Measurements from ENCODE around the gene KAT2A. TPM values are rescaled to one million over a fixed set of nuclear protein-coding genes. Genes with fewer than 3 reads are reported as not detected.
A peak's percentile ranks its signal among the peaks of the same experiment; 100 is the strongest.

Gene KAT2A
- 1 to 10 TPM; 2.9 to 4.3 (median 3.5) TPM for polyA plus RNA-seq

- H3K27ac Mint-ChIP-seq, result peak within 1 kb of the TSS in 3 of 6 donors; percentile 28 to 71 (median 40)
- peaks cover 5 to 19% (median 7%) of the 10 kb centered on the region in 3 donors for H3K36me3 Mint-ChIP-seq
- no peaks in the 10 kb centered on the region for H3K9me3 Mint-ChIP-seq
- H3K27me3 Mint-ChIP-seq (ENCODE audit: low read depth in 3 of 3), result peaks cover 0 to 6% (median 4%) of the 10 kb centered on the region in 3 donors
- peak; percentile 65 to 68 (median 68) for DNase-seq
- H3K4me3 Mint-ChIP-seq, result peak within 1 kb of the TSS; percentile 67 to 81 (median 76)
- H3K4me1 Mint-ChIP-seq, result peaks cover 18 to 20% of the 10 kb centered on the region in 2 donors
Observed at GRCh38 chr17:42120770-42121769, at the start of gene KAT2A. Gene KAT2A, minus strand, starts transcription at chr17:42121367. Its CDS starts 63 bp downstream, at chr17:42121304.

- DNase-seq, result no peak
- H3K4me3 Mint-ChIP-seq, result no peak overlapping the region
- no peaks in the 10 kb centered on the region for H3K9me3 Mint-ChIP-seq
- H3K27ac Mint-ChIP-seq, result no peak overlapping the region
- H3K4me1 Mint-ChIP-seq, result no peaks in the 10 kb centered on the region
- no peaks in the 10 kb centered on the region for H3K36me3 Mint-ChIP-seq
- H3K27me3 Mint-ChIP-seq (ENCODE audit: low read depth in 3 of 3), result peaks cover 0 to 1% (median 0%) of the 10 kb centered on the region in 3 donors
Observed at GRCh38 chr17:42169351-42169750, 48.2 kb upstream of the KAT2A start.

GRCh38 chr17:42167807-42168206 is 46.6 kb upstream of the KAT2A start:
- Mint-ChIP-seq H3K36me3 (no peaks in the 10 kb centered on the region), H3K4me3 (no peak overlapping the region), H3K27ac (no peak overlapping the region), H3K4me1 (no peaks in the 10 kb centered on the region), H3K27me3 (ENCODE audit: low read depth in 3 of 3) (peaks cover 0 to 1% (median 0%) of the 10 kb centered on the region in 3 donors), H3K9me3 (no peaks in the 10 kb centered on the region)
- no peak for DNase-seq

- Mint-ChIP-seq H3K27me3 (ENCODE audit: low read depth in 3 of 3) (no peaks in the 10 kb centered on the region), H3K36me3 (no peaks in the 10 kb centered on the region), H3K4me1 (no peaks in the 10 kb centered on the region), H3K9me3 (no peaks in the 10 kb centered on the region), H3K27ac (no peak overlapping the region), H3K4me3 (no peak overlapping the region)
- DNase-seq, result no peak
Observed at GRCh38 chr17:42166196-42166763, 45.1 kb upstream of the KAT2A start.

- no peak overlapping the region for H3K27ac Mint-ChIP-seq
- H3K27me3 Mint-ChIP-seq (ENCODE audit: low read depth in 3 of 3), result no peaks in the 10 kb centered on the region
- no peaks in the 10 kb centered on the region for H3K36me3 Mint-ChIP-seq
- H3K9me3 Mint-ChIP-seq, result no peaks in the 10 kb centered on the region
- H3K4me3 Mint-ChIP-seq, result no peak overlapping the region
- H3K4me1 Mint-ChIP-seq, result no peaks in the 10 kb centered on the region
- no peak for DNase-seq
Observed at GRCh38 chr17:42165751-42166150, 44.6 kb upstream of the KAT2A start.

- Mint-ChIP-seq H3K4me3 (no peak overlapping the region), H3K27me3 (ENCODE audit: low read depth in 3 of 3) (no peaks in the 10 kb centered on the region), H3K9me3 (no peaks in the 10 kb centered on the region), H3K4me1 (no peaks in the 10 kb centered on the region), H3K36me3 (no peaks in the 10 kb centered on the region), H3K27ac (no peak overlapping the region)
- DNase-seq, result no peak
Observed at GRCh38 chr17:42163696-42164407, 42.7 kb upstream of the KAT2A start.

GRCh38 chr17:42163113-42163512 is 41.9 kb upstream of the KAT2A start:
- H3K4me3 Mint-ChIP-seq, result no peak overlapping the region
- H3K4me1 Mint-ChIP-seq, result no peaks in the 10 kb centered on the region
- no peaks in the 10 kb centered on the region for H3K27me3 Mint-ChIP-seq (ENCODE audit: low read depth in 3 of 3)
- no peak overlapping the region for H3K27ac Mint-ChIP-seq
- no peaks in the 10 kb centered on the region for H3K36me3 Mint-ChIP-seq
- no peak for DNase-seq
- no peaks in the 10 kb centered on the region for H3K9me3 Mint-ChIP-seq

GRCh38 chr17:42160531-42160910 is 39.4 kb upstream of the KAT2A start:
- Mint-ChIP-seq H3K27me3 (ENCODE audit: low read depth in 3 of 3) (peaks cover 0 to 5% (median 2%) of the 10 kb centered on the region in 3 donors), H3K4me3 (no peak overlapping the region), H3K4me1 (peaks cover 6 to 7% of the 10 kb centered on the region in 2 donors), H3K9me3 (no peaks in the 10 kb centered on the region), H3K27ac (no peak overlapping the region), H3K36me3 (no peaks in the 10 kb centered on the region)
- DNase-seq, result no peak

- Mint-ChIP-seq H3K9me3 (no peaks in the 10 kb centered on the region), H3K27ac (no peak overlapping the region), H3K36me3 (no peaks in the 10 kb centered on the region), H3K4me1 (peaks cover 9 to 11% of the 10 kb centered on the region in 2 donors), H3K27me3 (ENCODE audit: low read depth in 3 of 3) (peaks cover 1 to 6% (median 2%) of the 10 kb centered on the region in 3 donors), H3K4me3 (no peak overlapping the region)
- DNase-seq, result no peak
Observed at GRCh38 chr17:42159796-42160530, 38.8 kb upstream of the KAT2A start.

- no peak for DNase-seq
- Mint-ChIP-seq H3K4me1 (peaks cover 40 to 45% of the 10 kb centered on the region in 2 donors), H3K4me3 (peak overlapping the region; percentile 81 to 97 (median 93)), H3K27me3 (ENCODE audit: low read depth in 3 of 3) (peaks cover 2 to 7% (median 7%) of the 10 kb centered on the region in 3 donors), H3K9me3 (no peaks in the 10 kb centered on the region), H3K27ac (peak overlapping the region in 3 of 6 donors; percentile 8 to 45 (median 21)), H3K36me3 (no peaks in the 10 kb centered on the region)
Observed at GRCh38 chr17:42155614-42156045, 34.5 kb upstream of the KAT2A start.

GRCh38 chr17:42153919-42154742 is 33.0 kb upstream of the KAT2A start:
- H3K4me3 Mint-ChIP-seq, result peak overlapping the region; percentile 81 to 97 (median 93)
- peak overlapping the region; percentile 70 to 96 (median 92) for H3K27ac Mint-ChIP-seq
- H3K4me1 Mint-ChIP-seq, result peaks cover 40 to 45% of the 10 kb centered on the region in 2 donors
- H3K27me3 Mint-ChIP-seq (ENCODE audit: low read depth in 3 of 3), result peaks cover 2 to 7% (median 7%) of the 10 kb centered on the region in 3 donors
- no peaks in the 10 kb centered on the region for H3K9me3 Mint-ChIP-seq
- peak in 1 of 3 donors; percentile 17 for DNase-seq
- H3K36me3 Mint-ChIP-seq, result no peaks in the 10 kb centered on the region

- Mint-ChIP-seq H3K27ac (peak overlapping the region in 2 of 6 donors; percentile 59 to 73), H3K36me3 (peaks cover 0 to 11% (median 9%) of the 10 kb centered on the region in 3 donors), H3K27me3 (ENCODE audit: low read depth in 3 of 3) (peaks cover 0 to 2% (median 0%) of the 10 kb centered on the region in 3 donors), H3K4me3 (no peak overlapping the region), H3K9me3 (no peaks in the 10 kb centered on the region), H3K4me1 (peaks cover 30 to 55% of the 10 kb centered on the region in 2 donors)
- DNase-seq, result no peak
Observed at GRCh38 chr17:42146911-42147607, 25.9 kb upstream of the KAT2A start.
